Thyroid gland (tissue), 4 donors: Measurements from ENCODE around the gene UBQLN4.

Experiments used
- CTCF ChIP-seq, 6 experiments: fragments of 200-600 bp in 3 of 6; fragments of 450-650 bp in 3 of 6; sonication (generic) in 3 of 6; IDR thresholded peaks; one replicate each; pipeline ENCODE4 v1.5.1; 2016 to 2019; ENCODE audit warnings: antibody characterized with exemption in 6 of 6, mild to moderate bottlenecking in 2 of 6, inconsistent platforms in 1 of 6, moderate library complexity in 1 of 6
- POLR2A ChIP-seq, 2 donors: fragments of 450-650 bp; IDR thresholded peaks; one replicate each; pipeline ENCODE4 v1.6.1; 2017; ENCODE audit warnings: antibody characterized with exemption in 2 of 2, mild to moderate bottlenecking in 2 of 2, moderate library complexity in 1 of 2

DNA sequence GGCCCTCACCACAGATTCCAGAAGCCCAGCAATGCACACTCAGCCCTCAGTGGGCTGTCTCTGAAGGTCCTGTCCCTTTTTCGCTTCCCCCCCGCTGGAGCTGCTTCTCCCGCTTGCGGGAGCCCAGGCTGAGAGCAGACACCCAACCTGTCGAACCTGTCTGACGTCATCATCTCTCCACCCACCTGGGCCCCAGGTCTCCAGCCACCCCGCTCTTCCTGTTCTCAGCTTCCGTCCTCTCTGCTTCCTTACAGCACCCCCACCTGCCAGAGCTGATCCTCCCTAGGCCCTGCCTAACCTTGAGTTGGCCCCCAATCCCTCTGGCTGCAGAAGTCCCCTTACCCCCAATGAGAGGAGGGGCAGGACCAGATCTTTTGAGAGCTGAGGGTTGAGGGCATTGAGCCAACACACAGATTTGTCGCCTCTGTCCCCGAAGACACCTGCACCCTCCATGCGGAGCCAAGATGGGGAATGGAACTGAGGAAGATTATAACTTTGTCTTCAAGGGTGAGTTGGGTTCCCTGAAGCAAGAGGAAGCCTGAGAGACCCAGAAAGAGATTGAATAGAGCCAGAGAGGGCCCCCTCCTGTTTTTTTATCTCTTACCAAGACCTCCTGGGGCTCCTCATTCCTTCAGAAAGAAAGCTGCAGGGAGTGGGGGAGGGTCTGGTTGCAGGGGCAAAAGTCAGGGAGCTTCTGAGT lies 7.5 kb upstream of the UBQLN4 start, which contains the start of gene RAB25:
- TF ChIP-seq CTCF (IDR thresholded peaks at IDR 0.05) = no peak
- peak in 1 of 2 donors; percentile 74 for TF ChIP-seq POLR2A (IDR thresholded peaks at IDR 0.05)
